Stimulated activated CD8-positive, alpha-beta memory T cell treated with anti-CD3 and anti-CD28 coated beads, Interleukin-4, amount 100 ng/mL, for 24 hours (primary cell): ENCODE results near the gene NIPAL3.
A peak's percentile ranks its signal among the peaks of the same experiment; 100 is the strongest.
"Not testable (repeated sequence)": the region's sequence is repeated elsewhere in the genome, so short reads cannot be mapped to it uniquely, and the experiment has no call there.

Experiments used
- DNase-seq: peaks from one replicate; pipeline ENCODE4 v3.0.0-alpha.2; 2020; ENCODE audit warnings: low read depth

NIPAL3 gene

GRCh38 chr1:24490101-24490781 lies 74.6 kb downstream of the NIPAL3 start:
- DNase-seq = no peak

GRCh38 chr1:24491577-24492360 lies 76.2 kb downstream of the NIPAL3 start:
- no peak for DNase-seq

GRCh38 chr1:24492935-24493334 lies 77.3 kb downstream of the NIPAL3 start:
- DNase-seq = not testable (repeated sequence)

GRCh38 chr1:24493785-24494184 lies 78.2 kb downstream of the NIPAL3 start:
- DNase-seq = no peak

GRCh38 chr1:24498589-24498988 lies 83.0 kb downstream of the NIPAL3 start:
- no peak for DNase-seq

GRCh38 chr1:24500448-24501048 lies 84.9 kb downstream of the NIPAL3 start:
- DNase-seq = no peak

- DNase-seq = no peak
These were observed 85.9 kb downstream of the NIPAL3 start for GRCh38 chr1:24501371-24502064.

- DNase-seq = peak; percentile 58
These were observed 86.6 kb downstream of the NIPAL3 start for GRCh38 chr1:24502065-24502708.

- peak; percentile 87 for DNase-seq
These were observed 87.1 kb downstream of the NIPAL3 start, which contains the start of gene RCAN3 for GRCh38 chr1:24502709-24503058. RCAN3 (plus strand) TSS chr1:24502836; CDS start chr1:24514373, 11,537 bp downstream.

GRCh38 chr1:24503059-24503751 lies 87.6 kb downstream of the NIPAL3 start:
- no peak for DNase-seq

GRCh38 chr1:24503870-24504523 lies 88.4 kb downstream of the NIPAL3 start:
- DNase-seq = no peak

- no peak for DNase-seq
These were observed 89.0 kb downstream of the NIPAL3 start for GRCh38 chr1:24504560-24504959.

- DNase-seq = no peak
These were observed 90.2 kb downstream of the NIPAL3 start for GRCh38 chr1:24505816-24506215.

- DNase-seq = no peak
These were observed 91.2 kb downstream of the NIPAL3 start for GRCh38 chr1:24506691-24507381.

- no peak for DNase-seq
These were observed 91.8 kb downstream of the NIPAL3 start for GRCh38 chr1:24507405-24507804.

GRCh38 chr1:24508911-24509310 lies 93.3 kb downstream of the NIPAL3 start:
- DNase-seq = no peak

- no peak for DNase-seq
These were observed 98.1 kb downstream of the NIPAL3 start for GRCh38 chr1:24513706-24514105.

- DNase-seq = no peak
These were observed 99.3 kb downstream of the NIPAL3 start for GRCh38 chr1:24514946-24515345.

GRCh38 chr1:24515671-24516209 lies 100.1 kb downstream of the NIPAL3 start:
- DNase-seq = not testable (repeated sequence)

- no peak for DNase-seq
These were observed 100.9 kb downstream of the NIPAL3 start for GRCh38 chr1:24516506-24516905.
